Smooth muscle cell (in vitro differentiated cells): Measurements from ENCODE around the gene C17orf114.
A peak's percentile ranks its signal among the peaks of the same experiment; 100 is the strongest.

Experiments used
- DNase-seq: peaks from one replicate; lab custom pipeline; 2025; ENCODE audit not compliant: unreplicated experiment; lab: John Stamatoyannopoulos, UW
- H2AFZ ChIP-seq: fragments of 200-600 bp; sonication (generic); 2 replicates; pipeline ENCODE4 v1.6.0; 2016; ENCODE audit warnings: antibody characterized with exemption, low read depth, mild to moderate bottlenecking
- H3F3A ChIP-seq: fragments of 200-600 bp; sonication (generic); 2 replicates; pipeline ENCODE4 v1.6.0; 2017; ENCODE audit warnings: antibody characterized with exemption, low read depth
- H3K27ac ChIP-seq: fragments of 200-600 bp; sonication (generic); 2 replicates; pipeline ENCODE4 v1.5.1; 2016; ENCODE audit warnings: low read depth, mild to moderate bottlenecking
- H3K27me3 ChIP-seq: fragments of 200-600 bp; sonication (generic); 2 replicates; pipeline ENCODE4 v1.6.1; 2016; ENCODE audit warnings: low read depth, mild to moderate bottlenecking
- H3K36me3 ChIP-seq: fragments of 200-600 bp; sonication (generic); 2 replicates; pipeline ENCODE4 v1.5.1; 2016; ENCODE audit warnings: low read depth
- H3K4me1 ChIP-seq: fragments of 200-600 bp; sonication (generic); 2 replicates; pipeline ENCODE4 v1.5.1; 2016; ENCODE audit warnings: low read depth
- H3K4me2 ChIP-seq: fragments of 200-600 bp; sonication (generic); 2 replicates; pipeline ENCODE4 v1.6.0; 2016; ENCODE audit warnings: mild to moderate bottlenecking
- H3K4me3 ChIP-seq: fragments of 200-600 bp; sonication (generic); 2 replicates; pipeline ENCODE4 v1.5.1; 2016; ENCODE audit warnings: mild to moderate bottlenecking
- H3K79me2 ChIP-seq: fragments of 200-600 bp; sonication (generic); 2 replicates; pipeline ENCODE4 v1.6.0; 2016; ENCODE audit warnings: low read depth, mild to moderate bottlenecking
- H3K9ac ChIP-seq: fragments of 200-600 bp; sonication (generic); 2 replicates; pipeline ENCODE4 v1.6.0; 2016; ENCODE audit warnings: low read depth
- H3K9me3 ChIP-seq: fragments of 200-600 bp; sonication (generic); replicated peaks from 2 replicates; pipeline ENCODE4 v1.5.1; 2016; ENCODE audit warnings: low read depth
- H4K20me1 ChIP-seq: fragments of 200-600 bp; sonication (generic); 2 replicates; pipeline ENCODE4 v1.6.0; 2016; ENCODE audit warnings: low read depth
- WGBS: methylation state at CpG from one replicate; pipeline ENCODE4 v1.1.7; 2016; ENCODE audit warnings: low lambda C conversion rate; 5-methylcytosine and 5-hydroxymethylcytosine counted together
- TF ChIP-seq, protein P1 (sequence below): fragments of 200-600 bp; sonication (generic); IDR thresholded peaks from 2 replicates; pipeline ENCODE4 v1.5.1; 2017; ENCODE audit warnings: borderline replicate concordance, mild to moderate bottlenecking, antibody characterized with exemption; ENCODE audit not compliant: insufficient read depth, poor library complexity, severe bottlenecking

C17orf114 gene

DNA sequence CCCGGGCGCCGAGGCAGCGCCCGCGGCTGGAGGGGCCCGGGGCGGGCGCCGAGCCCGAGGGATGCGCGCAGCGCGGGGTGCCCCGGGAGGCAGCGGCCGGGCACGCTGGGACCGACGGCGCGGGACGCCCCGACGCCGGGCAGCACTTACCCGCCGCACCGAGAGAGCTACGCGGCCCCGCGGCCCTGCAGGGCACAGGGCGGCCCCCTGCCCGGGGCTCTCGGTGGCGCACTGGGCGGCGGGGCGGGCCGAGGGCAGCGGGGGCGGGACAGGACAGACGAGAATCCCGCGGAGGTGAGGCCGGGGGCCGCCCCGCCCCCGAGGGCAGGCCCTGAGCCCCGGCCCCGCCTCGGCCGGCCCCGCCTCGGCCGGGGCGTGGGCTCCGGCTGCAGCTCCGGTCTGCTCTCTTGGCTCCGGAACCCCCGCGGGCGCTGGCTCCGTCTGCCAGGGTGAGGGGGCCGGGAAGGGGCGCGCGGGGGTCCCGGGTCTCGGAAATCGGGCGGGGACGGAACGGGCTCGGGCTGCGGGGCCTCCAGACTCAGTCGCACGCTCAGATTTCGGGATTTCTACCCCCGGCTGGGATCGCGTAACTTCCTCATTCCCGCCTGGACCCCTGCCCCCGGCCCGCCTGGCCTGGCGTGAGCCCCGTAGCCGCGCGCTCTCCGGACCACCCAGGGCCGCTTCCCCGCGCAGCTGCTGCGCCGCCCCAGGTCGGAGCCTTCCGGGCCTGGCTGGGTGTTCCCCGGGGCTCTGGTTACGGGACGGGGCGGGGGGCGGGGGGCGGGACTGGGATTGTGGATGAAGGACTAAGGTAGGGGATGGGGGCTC lies 4.9 kb upstream of the C17orf114 start, which contains the start of gene PLD2:
PLD2 (plus strand) TSS at position 376 of the 828 bp plus-strand sequence. CDS start 621 bp downstream, outside the sequence.
- TF ChIP-seq, protein P1, sequence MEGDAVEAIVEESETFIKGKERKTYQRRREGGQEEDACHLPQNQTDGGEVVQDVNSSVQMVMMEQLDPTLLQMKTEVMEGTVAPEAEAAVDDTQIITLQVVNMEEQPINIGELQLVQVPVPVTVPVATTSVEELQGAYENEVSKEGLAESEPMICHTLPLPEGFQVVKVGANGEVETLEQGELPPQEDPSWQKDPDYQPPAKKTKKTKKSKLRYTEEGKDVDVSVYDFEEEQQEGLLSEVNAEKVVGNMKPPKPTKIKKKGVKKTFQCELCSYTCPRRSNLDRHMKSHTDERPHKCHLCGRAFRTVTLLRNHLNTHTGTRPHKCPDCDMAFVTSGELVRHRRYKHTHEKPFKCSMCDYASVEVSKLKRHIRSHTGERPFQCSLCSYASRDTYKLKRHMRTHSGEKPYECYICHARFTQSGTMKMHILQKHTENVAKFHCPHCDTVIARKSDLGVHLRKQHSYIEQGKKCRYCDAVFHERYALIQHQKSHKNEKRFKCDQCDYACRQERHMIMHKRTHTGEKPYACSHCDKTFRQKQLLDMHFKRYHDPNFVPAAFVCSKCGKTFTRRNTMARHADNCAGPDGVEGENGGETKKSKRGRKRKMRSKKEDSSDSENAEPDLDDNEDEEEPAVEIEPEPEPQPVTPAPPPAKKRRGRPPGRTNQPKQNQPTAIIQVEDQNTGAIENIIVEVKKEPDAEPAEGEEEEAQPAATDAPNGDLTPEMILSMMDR: no peak
- H2AFZ ChIP-seq: peak within 1 kb of the TSS; percentile 94
- H3K9me3 ChIP-seq: no peaks in the 10 kb centered on the region
- no peaks in the 10 kb centered on the region for H3K36me3 ChIP-seq
- H3K27ac ChIP-seq: no peak within 1 kb of the TSS
- peak; percentile 59 for DNase-seq
- H3K4me3 ChIP-seq: peak within 1 kb of the TSS; percentile 92
- no peaks in the 10 kb centered on the region for H3K27me3 ChIP-seq
- peaks cover 10% of the 10 kb centered on the region for H3K4me1 ChIP-seq
- H3K79me2 ChIP-seq: no peaks in the 10 kb centered on the region
- H3F3A ChIP-seq: no peaks in the 10 kb centered on the region
- H3K9ac ChIP-seq: peak within 1 kb of the TSS; percentile 89
- no peaks in the 10 kb centered on the region for H4K20me1 ChIP-seq
- peak within 1 kb of the TSS; percentile 86 for H3K4me2 ChIP-seq
- WGBS: under 1% methylated on average over 35 of the region's 106 CpGs

- Histone ChIP-seq H3F3A (no peaks in the 10 kb centered on the region), H3K27ac (no peak overlapping the region), H3K4me3 (peak overlapping the region; percentile 92), H3K4me2 (peak overlapping the region; percentile 86), H2AFZ (peak overlapping the region; percentile 94), H3K9me3 (no peaks in the 10 kb centered on the region), H3K27me3 (no peaks in the 10 kb centered on the region), H3K4me1 (peaks cover 10% of the 10 kb centered on the region), H3K9ac (peak overlapping the region; percentile 81), H3K36me3 (no peaks in the 10 kb centered on the region), H4K20me1 (no peaks in the 10 kb centered on the region), H3K79me2 (no peaks in the 10 kb centered on the region)
- TF ChIP-seq, protein P1: no peak
- 4% methylated on average over 16 of the region's 16 CpGs for WGBS
- DNase-seq: no peak
Observed at GRCh38 chr17:4806456-4806776, 4.3 kb upstream of the C17orf114 start.

DNA sequence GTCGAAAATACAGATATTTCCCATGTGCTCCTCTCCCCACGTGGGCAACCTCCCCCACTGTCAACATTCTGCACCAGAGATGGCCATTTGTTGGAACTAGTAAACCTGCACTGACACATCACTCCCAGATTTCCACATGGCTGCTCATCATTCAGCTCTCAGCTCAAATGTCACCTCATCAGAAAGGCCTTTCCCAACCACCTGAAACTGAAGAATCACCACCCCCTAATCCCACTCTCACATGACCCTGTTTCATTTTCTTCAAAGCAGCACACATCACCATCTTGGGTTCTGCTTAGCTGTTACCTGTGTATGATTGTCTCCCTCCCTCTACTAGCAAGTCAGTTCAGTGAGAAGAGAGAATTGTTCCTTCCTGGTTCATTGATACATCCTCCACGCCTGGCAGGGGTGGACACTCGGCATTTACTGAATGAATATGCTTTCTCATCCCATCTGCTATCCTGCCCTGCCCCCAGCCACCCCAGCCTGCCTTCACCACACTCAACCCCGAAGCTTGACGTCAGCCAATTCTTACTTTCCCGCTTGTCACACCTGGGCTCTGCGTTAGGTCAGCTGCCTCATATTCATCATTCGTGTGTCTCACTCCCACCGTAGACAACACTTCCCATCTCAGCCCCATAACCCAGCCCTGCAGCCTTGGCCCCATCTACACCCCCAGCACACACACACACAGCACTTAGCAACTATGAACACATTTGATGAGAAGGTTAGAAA lies 1.5 kb downstream of the C17orf114 start:
- H3K9ac ChIP-seq: no peak overlapping the region
- no peak for DNase-seq
- H4K20me1 ChIP-seq: no peaks in the 10 kb centered on the region
- no peak overlapping the region for H2AFZ ChIP-seq
- H3K4me2 ChIP-seq: no peak overlapping the region
- H3K4me3 ChIP-seq: no peak overlapping the region
- H3K4me1 ChIP-seq: peaks cover 5% of the 10 kb centered on the region
- TF ChIP-seq, protein P1: no peak
- H3K9me3 ChIP-seq: no peaks in the 10 kb centered on the region
- H3K27me3 ChIP-seq: no peaks in the 10 kb centered on the region
- H3K36me3 ChIP-seq: no peaks in the 10 kb centered on the region
- 79% methylated on average over 10 of the region's 10 CpGs for WGBS
- no peaks in the 10 kb centered on the region for H3F3A ChIP-seq
- no peak overlapping the region for H3K27ac ChIP-seq
- H3K79me2 ChIP-seq: peaks cover 17% of the 10 kb centered on the region
